HG02610 (cell line): ENCODE measurements around the gene JPT1.
"Not testable (repeated sequence)": the region's sequence is repeated elsewhere in the genome, so short reads cannot be mapped to it uniquely, and the experiment has no call there.

Experiments
- ATAC-seq: cut with Tn5 transposase; IDR thresholded peaks from one replicate; pipeline ENCODE4 v1.9.1; 2021; ENCODE audit warnings: mild to moderate bottlenecking, moderate library complexity; ENCODE audit not compliant: unreplicated experiment

The JPT1 gene

DNA sequence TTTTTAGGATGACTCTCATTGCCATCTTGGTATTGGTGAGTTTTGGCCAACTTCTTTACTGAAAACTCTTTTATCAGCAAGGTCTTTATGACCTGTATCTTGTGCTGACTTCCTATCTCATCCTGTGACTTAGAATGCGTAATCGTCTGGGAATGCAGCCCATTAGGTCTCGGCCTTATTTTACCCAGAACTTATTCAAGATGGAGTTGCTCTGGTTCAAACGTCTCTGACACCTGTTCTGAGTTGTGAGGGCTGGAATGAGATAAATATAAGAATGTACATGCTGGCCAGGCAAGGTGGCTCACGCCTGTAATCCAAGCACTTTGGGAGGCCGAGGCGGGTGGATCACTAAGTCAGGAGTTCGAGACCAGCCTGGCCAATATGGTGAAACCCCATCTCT is 4.2 kb upstream of the JPT1 start:
- ATAC-seq: not testable (repeated sequence)

DNA sequence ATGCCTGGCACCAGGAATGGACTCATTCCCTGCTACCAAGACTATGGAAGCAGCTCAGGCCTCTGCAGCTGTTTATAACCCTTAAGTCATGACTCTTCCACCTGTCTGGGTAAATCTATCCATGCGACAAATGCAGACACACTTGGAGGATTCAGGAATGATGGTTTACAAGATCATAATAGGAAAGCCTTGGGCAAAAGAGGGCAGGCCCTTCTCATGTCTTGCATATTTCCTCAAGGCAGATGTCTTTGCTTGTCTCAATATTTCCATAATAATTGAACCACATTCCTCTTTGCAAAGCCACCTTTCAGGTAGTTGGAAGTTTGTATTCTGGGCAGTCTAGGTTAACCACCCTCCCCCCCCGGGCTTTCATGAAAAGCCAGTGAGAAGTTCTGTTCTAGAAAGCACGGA is 884 bp upstream of the JPT1 start:
- no peak for ATAC-seq

DNA sequence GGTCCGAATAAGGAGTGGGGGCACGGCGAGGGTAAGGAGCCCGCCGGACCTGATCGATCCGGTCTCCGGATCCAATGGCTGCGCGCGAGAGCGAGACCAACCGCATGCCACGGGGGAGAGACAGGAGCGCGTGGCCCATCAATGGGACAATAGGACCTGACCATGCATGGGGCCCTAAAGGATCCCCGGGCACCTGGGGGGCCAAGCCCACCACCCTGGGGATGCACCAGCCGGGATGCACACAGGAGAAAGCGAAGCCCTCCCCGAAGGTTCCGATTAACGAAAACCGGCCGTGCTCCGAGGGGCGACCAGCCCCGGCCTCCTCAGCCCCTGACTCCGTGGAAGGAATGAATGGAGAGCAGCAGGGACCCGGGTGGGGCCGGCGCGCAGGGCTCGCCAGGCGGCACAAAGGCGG is 525 bp downstream of the JPT1 start:
- ATAC-seq: no peak

DNA sequence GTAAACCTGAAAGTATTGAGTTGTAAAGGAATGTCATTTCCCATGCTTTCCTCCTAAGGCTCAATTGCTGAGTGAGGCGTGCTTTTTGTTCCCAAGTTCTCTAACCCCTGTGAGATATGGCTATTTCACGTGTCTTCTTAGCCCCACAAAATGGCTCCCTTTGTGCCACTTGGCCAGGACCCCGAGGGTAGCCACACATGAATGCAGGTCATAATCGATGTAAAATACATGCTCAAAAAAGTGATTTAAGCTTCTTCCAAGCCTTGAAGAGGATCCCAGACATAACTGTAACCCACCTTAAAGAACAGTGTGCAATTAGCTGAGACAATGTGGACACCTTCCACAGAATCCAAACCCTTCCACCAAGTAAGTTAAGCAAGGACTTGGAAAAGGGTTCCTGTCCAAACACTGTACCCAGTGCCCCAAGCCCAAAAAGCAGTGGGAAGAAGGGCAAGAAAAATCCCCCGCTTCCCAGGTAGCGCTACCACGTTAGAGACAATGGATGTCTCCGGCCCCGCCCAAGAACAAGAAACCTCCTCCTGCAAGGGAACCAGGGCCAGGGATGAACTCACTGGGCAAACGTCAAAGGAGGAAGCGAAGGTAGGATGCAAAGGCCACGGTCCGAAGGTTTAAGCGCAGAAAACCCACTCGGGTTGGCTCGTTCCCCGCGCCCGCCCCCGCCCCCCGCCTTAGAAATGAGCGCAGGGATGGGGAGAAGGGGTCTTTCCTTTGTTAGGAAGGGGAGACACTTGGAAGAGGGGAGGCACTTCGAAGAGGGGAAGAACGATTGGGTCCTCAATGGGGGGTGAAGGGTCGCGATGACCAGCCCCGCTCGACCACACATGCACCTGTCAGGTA is 1.2 kb downstream of the JPT1 start:
- no peak for ATAC-seq

DNA sequence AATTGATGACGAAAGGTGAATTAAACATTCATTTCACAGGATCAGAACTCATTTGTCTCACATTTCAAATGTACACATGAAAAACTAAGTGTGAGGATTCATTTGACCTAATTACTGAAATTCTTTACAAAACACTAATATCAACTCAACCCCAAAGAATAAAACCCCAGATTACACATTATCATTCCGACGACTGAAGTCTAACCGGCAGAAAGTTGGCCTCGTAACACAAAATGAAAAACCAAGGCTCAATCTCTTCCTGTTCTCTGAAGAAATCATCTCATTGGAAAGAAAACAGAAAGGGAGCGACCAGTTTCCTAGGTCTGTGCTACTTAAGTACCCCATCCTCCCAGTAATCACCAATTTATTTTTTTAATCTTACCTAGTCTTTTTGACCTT is 1.8 kb downstream of the JPT1 start:
- ATAC-seq: no peak

DNA sequence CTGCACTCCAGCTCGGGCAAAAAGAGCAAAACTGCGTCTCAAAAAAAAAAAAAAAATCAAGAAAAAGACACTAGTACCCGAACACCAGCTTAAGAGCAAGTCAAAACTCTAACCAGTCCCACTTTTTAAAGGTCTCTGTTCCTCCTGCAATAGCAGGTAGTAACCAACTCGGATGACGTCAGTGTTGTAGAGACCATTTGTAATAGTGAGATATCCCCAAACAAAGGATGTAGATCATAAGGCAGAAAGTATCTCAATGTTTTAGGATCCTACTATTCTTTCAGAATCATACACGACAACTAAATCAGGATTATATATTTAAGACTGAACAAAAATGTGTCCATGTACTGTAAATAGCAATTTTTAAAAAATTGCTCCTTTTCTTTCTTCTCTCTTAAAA is 2.4 kb downstream of the JPT1 start:
- ATAC-seq: no peak

DNA sequence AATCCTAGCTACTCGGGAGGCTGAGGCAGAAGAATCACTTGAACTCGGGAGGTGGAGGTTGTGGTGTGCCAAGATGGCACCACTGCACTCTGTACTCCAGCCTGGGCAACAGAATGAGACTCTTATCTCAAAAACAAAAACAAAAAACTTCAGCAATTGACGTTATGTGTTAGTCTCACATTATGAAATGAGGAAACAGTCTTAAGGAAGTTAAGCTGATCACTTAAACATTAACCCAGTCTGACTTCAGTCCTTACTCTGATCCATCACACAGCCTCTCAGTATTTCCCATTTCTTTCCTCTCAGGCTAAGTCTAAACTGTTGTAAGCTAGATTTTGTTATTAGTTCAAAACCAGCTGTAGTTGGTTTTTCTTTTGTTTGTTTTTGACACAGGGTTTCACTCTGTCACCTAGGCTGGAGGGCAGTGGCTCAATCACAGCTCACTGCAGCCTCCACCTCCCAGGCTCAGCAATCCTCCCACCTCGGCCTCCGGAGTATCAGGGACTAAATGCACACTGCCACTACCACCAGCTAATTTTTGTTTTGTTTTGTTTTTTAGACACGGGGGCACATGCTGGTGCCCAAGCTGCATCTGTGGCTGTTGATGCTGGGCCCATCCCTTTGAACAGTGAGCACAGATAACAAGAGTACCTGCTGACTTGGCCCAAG is 6.3 kb downstream of the JPT1 start:
- no peak for ATAC-seq

DNA sequence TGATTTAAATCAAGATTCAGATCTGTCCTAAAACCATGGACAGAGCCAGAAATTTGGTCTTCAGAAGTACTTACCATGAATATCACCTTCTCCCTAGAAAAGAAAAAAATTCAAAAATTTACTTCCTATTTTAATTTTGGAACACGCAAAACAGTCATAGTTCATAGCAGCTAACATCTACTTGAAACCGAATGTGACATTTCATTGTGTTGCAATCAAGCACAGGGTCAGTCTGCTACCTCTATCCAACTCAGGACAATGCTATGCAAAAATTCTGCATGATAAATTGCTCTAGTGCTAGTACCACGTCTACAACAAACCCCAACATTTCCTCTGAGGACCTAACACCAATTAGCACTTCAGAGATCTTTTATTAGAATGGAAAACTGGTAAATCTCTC is 7.7 kb downstream of the JPT1 start:
- no peak for ATAC-seq

DNA sequence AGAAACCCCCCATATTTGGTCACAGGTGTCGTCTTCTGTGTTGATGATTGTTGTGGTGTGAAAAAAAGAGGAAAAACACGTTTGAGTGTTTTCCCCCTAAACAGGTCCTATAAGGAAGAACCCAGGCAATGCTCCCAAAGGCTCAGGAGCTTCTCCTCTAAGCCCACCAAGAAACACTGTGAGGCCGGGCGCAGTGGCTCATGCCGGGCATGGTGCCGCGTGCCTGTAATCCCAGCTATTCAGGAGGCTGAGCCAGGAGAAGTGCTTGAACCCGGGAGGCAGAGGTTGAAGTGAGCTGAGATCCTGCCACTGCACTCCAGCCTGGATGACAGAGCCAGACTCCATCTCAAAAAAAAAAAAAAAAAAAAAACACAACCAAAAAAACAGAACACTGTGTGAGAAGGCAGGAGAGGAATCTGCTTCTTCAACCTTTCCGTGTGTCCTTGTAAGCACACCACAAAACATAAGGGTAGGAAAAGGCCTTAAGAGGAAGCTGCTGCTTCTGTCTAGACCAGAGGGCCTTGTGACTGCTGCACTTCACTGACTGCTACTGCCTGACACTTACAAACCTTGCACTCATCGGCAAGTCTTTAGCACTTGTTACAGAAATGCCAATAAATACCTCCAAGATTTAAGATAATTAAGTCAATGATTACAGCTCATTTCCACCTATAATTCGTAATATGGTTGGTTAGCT is 9.3 kb downstream of the JPT1 start:
- no peak for ATAC-seq

DNA sequence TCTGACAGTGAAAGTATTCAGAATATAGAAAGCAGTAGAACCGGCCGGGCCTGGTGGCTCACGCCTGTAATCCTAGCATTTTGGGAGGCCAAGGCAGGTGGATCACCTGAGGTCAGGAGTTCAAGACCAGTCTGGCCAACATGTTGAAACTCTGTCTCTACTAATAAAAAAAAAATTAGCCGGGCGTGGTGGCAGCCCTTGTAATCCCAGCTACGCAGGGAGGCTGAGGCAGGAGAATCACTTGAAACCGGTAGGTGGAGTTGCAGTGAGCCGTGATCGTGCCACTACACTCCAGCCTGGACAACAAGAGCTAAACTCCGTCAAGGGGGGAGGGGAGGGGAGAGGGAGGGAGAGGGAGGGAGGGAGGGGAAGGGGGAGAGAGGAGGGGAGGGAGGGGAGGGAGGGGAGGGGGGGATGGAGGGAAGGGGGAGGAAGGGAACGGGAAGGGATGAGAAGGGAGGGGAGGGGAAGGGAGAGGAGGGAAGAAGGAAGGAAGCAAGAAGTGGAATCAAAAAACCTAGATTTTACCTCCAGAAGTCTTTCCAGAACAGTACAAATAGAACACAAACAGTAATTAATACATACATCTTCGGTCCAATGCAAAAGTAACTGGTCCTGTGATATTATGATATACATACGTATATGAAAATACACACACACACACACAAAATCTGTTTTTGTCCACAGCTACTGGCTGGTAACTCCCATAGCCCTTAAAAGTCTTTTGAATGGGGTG is 11.9 kb downstream of the JPT1 start:
- ATAC-seq: no peak

DNA sequence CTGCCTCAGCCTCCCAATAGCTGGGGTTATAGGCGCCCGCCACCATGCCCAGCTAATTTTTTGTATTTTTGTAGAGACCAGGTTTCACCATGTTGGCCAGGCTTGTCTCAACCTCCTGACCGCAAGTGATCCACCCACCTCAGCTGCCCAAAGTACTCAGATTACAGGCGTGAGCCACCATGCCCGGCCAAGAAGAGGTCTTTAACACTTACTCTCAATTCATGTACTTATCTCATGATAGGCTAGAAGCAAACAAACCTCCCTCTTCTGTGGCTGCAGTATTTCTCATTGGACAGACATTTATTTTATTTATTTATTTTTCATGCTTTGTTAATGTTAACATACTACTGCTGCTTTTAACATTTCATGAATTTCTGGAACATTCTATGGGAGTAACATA is 15.8 kb downstream of the JPT1 start:
- no peak for ATAC-seq

DNA sequence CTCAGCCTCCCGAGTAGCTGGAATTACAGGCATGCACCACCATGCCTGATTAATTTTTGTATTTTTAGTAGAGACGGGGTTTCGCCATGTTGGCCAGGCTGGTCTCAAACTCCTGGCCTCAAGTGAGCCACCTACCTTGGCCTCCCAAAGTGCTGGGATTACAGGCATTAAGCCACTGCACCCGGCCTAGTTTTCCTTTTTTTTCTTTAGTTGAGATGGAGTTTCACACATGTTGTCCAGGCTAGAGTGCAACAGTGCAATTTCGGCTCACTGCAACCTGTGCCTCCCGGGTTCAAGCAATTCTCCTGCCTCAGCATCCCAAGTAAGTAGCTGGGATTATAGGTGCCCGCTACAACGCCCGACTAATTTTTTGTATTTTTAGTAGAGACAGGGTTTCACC is 16.6 kb downstream of the JPT1 start:
- not testable (repeated sequence) for ATAC-seq

DNA sequence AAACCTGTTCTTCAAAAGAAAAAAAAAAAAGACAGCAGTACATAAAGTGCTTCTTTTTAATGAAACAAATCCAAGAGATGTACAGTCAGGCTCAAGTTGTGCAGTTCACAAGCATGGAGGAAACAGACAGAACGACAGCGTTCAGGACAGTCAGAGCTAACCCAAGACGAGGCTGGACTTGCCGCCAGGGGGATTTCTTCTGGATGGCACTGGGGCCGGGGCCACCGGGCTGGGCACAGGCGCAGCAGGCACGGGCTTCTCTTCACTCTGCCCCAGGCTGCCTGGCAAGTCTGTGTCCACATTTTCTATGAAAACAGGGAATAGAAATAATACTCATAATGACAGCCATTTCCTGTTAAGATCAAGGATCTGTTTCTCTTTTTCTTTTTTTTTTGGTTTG is 18.4 kb downstream of the JPT1 start:
- ATAC-seq: no peak

DNA sequence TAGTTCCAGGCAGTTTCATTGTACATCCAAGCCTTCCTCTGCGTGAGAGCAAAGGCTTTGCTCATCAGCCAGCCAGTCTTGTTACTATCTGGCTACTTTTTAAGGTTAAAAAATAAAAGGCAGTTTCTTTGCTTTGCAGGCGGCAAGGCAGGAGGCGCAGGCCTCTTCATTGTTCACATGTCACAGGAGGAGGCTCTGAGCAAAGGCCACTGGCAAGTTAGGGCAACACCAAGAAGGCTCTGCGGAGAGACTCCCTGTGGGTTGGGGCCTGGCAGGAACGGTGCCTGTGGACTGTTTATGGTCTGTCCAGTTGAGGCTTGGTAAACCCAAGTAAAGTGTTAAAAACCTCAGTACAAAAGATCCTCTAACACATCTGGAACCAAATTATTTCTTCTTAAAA is 18.9 kb downstream of the JPT1 start:
- no peak for ATAC-seq

DNA sequence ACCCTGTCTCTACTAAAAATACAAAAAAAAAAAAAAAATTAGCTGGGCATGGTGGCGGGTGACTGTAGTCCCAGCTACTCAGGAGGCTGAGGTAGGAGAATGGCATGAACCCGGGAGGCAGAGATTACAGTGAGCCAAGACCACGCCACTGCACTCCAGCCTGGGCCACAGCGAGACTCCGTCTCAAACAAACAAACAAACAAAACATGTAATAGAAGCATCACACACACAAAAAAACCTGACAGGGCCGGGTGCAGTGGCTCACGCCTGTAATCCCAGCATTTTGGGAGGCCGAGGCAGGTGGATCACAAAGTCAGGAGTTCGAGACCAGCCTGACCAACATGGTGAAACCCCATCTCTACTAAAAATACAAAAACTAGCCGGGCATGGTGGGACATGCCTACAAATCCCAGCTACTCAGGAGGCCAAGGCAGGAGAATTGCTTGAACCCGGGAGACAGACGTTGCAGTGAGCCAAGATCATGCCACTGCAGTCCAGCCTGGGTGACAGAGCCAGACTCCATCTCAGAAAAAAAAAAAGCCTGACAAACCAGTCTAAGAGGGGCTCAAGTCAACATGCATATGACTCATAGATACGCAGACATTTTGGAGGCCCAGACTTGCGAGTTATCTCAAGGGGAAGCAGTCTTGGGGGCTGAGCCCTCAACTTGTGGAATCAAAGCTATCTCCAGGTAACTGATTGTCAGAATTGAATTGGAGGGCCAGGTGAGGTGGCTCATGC is 20.5 kb downstream of the JPT1 start:
- ATAC-seq: not testable (repeated sequence)

DNA sequence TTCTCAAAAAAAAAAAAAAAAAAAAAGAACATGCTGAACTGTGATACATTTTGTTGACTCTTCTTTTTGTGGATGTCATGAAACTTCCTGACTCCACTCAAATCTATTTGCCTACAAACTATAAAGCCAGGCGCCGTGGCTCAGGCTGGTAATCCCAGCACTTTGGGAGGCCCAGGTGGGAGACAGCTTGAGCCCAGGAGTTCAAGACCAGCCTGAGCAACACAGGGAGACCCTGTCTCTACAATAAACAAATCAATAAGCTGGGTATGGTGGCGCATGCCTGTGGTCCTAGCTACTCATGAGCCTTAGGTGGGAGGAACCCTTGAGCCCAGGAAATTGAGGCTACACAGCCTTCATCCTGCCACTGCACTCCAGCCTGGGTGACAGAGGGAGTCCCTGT is 21.3 kb downstream of the JPT1 start:
- no peak for ATAC-seq

DNA sequence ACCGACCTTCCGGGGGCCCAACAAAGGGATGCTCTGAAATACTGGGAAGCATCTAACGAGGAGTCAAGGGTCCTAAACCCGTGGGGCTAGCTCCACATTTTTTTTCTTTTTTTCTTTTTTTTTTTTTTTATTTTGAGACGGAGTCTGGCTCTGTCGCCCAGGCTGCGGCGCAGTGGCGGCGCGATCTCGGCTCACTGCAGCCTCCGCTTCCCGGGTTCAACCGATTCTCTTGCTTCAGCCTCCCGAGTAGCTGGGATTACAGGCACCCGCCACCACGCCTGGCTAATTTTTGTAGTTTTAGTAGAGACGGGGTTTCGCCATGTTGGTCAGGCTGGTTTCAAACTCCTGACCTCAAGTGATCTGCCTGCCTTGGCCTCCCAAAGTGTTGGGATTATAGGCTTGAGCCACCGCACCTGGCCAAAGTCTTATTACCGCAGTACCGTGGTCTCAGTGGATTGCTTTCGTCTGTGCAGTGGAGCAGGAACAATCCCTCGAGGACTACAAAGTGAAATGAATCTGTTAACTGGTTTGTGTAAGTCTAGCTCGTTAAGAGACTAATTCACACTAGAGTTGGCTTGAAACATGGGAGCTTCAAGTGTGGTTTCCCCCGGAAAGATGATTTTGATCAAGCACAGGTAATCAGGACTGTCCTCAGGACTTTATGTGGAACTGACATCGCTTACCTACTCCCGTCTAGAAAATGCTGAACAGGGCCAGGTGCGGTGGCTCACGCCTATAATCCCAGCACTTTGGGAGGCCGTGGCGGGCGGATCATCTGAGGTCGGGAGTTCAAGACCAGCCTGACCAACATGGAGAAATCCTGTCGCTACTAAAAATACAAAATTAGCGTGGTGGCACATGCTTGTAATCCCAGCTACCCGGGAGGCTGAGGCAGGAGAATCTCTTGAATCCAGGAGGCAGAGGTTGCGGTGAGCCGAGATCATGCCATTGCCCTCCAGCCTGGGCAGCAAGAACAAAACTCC is 22.0 kb downstream of the JPT1 start:
- not testable (repeated sequence) for ATAC-seq

DNA sequence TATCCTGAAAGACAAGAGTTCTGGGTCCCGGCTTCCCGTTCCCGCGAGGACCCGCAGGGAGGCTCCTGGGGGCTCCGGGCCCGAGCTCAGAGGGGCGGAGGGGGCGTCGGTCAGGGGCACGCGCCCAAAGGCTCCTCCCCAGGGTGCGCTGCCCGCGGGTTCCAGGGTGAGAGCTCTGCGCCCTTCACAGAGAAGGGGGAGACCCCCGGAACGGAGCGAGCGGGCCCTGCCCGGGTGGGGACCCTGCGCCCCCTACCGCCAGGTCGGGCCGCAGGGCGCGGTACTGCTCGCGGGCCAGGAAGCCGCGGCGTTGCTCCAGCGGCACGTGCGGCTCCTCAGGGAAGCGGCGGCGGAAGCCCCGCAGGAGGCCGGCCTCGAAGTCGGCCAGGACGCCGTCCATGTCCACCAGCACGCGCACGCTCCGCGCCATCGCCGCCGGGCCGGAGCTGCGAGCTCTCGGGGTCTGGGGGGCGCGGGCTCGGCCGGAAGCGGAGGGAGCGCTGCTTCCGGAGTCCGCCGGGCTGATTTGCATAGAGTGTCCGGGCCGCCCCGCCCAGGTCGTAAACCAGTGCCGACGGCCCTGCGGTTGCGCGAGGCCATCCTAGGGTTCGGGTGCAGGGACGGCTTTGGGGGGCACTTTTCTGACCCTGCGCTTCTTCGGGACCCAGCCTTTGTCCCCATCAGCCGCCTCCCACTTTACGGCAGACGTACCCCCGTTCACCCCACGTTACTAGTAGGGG is 22.9 kb downstream of the JPT1 start, which contains the start of gene NT5C:
NT5C (minus strand) TSS at position 465 of the 740 bp plus-strand sequence; CDS start at position 430, 35 bp downstream.
- ATAC-seq: peak; percentile 75
